Heart left ventricle (tissue), 16 donors: ENCODE data around the gene ERBB4. TPM values are rescaled to one million over a fixed set of nuclear protein-coding genes. Genes with fewer than 3 reads are reported as not detected.

Experiments
- ATAC-seq, 4 donors: fragments of 200-7000 bp; cut with Tn5 transposase; one replicate each; pipeline ENCODE4 v1.9.1; 2020 to 2022; ENCODE audit warnings: moderate library complexity in 4 of 4, mild to moderate bottlenecking in 3 of 4, moderate number of reproducible peaks in 1 of 4
- DNase-seq, 5 donors: peaks; one replicate each; pipeline ENCODE4 v3.0.0-alpha.2; 2020
- H3K27ac ChIP-seq, 12 donors: fragments of 200-600 bp; sonication (generic) in 4 of 12; one replicate each; pipeline versions ENCODE4 v1.5.0 to v1.8.0; 2016 to 2022; ENCODE audit warnings: mild to moderate bottlenecking in 2 of 12
- H3K27me3 ChIP-seq, 9 donors: fragments of 200-600 bp; sonication (generic) in 2 of 9; one replicate each; pipeline versions ENCODE4 v1.5.1 to v1.8.0; 2016 to 2022; ENCODE audit warnings: mild to moderate bottlenecking in 3 of 9
- H3K36me3 ChIP-seq, 9 donors: fragments of 200-600 bp; sonication (generic) in 2 of 9; one replicate each; pipeline versions ENCODE4 v1.5.0 to v1.8.0; 2018 to 2022; ENCODE audit warnings: mild to moderate bottlenecking in 2 of 9
- H3K4me1 ChIP-seq, 12 donors: fragments of 200-600 bp; sonication (generic) in 4 of 12; one replicate each; pipeline versions ENCODE4 v1.5.0 to v1.8.0; 2016 to 2022; ENCODE audit warnings: mild to moderate bottlenecking in 3 of 12
- H3K4me3 ChIP-seq, 12 donors: fragments of 200-600 bp; sonication (generic) in 4 of 12; one replicate each; pipeline versions ENCODE4 v1.5.0 to v1.8.0; 2017 to 2022; ENCODE audit warnings: mild to moderate bottlenecking in 9 of 12, moderate library complexity in 4 of 12
- H3K9me3 ChIP-seq, 12 donors: fragments of 200-600 bp; sonication (generic) in 4 of 12; one replicate each; pipeline versions ENCODE4 v1.5.0 to v1.8.0; 2016 to 2022; ENCODE audit warnings: mild to moderate bottlenecking in 1 of 12
- CTCF ChIP-seq, 12 donors: fragments of 200-600 bp; sonication (generic) in 4 of 12; IDR thresholded peaks; one replicate each; pipeline versions ENCODE4 v1.5.0 to v1.8.0; 2018 to 2022; ENCODE audit warnings: antibody characterized with exemption in 12 of 12, mild to moderate bottlenecking in 5 of 12
- POLR2A ChIP-seq, 2 donors: fragments of 450-650 bp; IDR thresholded peaks; one replicate each; pipeline ENCODE4 v1.6.1; 2017; ENCODE audit warnings: antibody characterized with exemption in 2 of 2, mild to moderate bottlenecking in 2 of 2, moderate library complexity in 2 of 2
- WGBS, 4 donors: extraction: QIAGEN DNeasy Blood & Tissue Kit in 2 of 4; methylation state at CpG; one replicate each; pipeline versions ENCODE4 v1.1.5 to v1.1.7; 2013 to 2018; 5-methylcytosine and 5-hydroxymethylcytosine counted together
- intact Hi-C, 10 donors: fragments of 100-400 bp; cut with DNase I; formaldehyde crosslinking; loops; one replicate each; pipeline versions ENCODE4 v1.11.1 to v1.14.2; 2022
- polyA plus RNA-seq, 2 donors: library from polyadenylated mRNA; stranded (reverse); fragments of 200-250 nt; gene quantifications; one replicate each; pipeline ENCODE4 v1.2.3, GENCODE V29; 2013
- total RNA-seq, 9 donors: library from RNA; depleted of rRNA in 2 of 9; stranded (reverse); fragments of >200 nt in 2 of 9; fragmentation: NEBNext Ultra II Directional in 3 of 9; extraction: Animal tissue kit (Norgen Biotek cat#: 25700) in 3 of 9; gene quantifications; one replicate each; pipeline versions ENCODE4 v1.1.0 to v1.2.4, GENCODE V29; 2016 to 2023
- donor health status: ischemic (EF 13 %, LVEDD 7.1; RV severe dilation, severe dysfunction).
- donor health status: healthy with polysubstance abuse.
- donor health status: DM: no; HTN: yes; CAD: no.
- donor health status: DM: no; HTN: no; CAD: no.
- donor health status: ischemic (EF 25% LVEDD 6.9; RV normal size, moderate dysfunction).
- donor health status: ischemic (EF 25% LVEDD 5.7; RV mildly dilated, moderate dysfunction).
- donor health status: healthy.
- donor health status: DM: yes; HTN: yes; CAD: no.
- donor health status: ischemic (EF 35%, LVEDD 5.7; RV mildly dilated, moderate dysfunction).
- donor health status: nonischemic (EF 11% LVEDD 7.7; RV severe dilation, severe dysfunction).
- donor health status: DM: yes; HTN: yes; CAD: no.
- donor health status: PGD.
- donor health status: ischemic (EF 29% LVEDD 5.4; RV normal size, mild dysfunction).
- donor health status: nonischemic (EF 23%, LVEDD 6.1; RV moderate dilation, normal function).

The ERBB4 gene
- total and polyA plus RNA-seq, 11 donors: 1.3 to 29.5 (median 11.7) TPM

DNA sequence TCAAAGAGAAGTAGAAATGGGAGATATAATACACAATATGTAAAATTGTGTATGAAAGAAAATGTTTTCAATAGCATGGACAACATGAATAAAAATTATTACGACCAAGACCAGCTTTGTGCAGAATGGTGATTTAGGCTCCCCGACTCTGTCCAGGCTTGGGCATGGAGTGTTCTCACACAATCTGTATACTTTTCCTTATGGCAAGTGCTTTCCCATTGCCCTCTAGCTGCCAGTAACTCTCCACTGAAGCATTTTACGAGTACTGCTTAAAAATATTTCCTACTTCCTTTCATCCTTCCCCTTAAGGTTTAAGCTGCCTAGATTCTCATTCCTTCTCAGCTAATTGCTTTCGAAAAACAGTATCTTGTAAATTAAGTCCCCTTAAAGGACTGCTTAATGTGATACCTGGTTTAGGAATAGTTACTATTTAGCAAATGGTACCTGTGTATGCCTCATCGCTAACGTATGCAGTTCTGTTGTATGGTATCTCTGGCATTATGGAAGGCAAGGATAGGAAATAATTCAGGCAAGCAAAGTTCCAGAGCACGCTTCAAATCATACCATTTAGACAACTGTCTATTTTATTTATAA, 714.6 kb downstream of the ERBB4 start:
- TF ChIP-seq CTCF (IDR thresholded peaks at IDR 0.05): no peak
- TF ChIP-seq POLR2A (IDR thresholded peaks at IDR 0.05): no peak
- no peaks in the 10 kb centered on the region for H3K36me3 ChIP-seq
- no peak for DNase-seq
- ATAC-seq: no peak
- H3K4me3 ChIP-seq: no peak overlapping the region
- WGBS, 4 donors: 70 to 80% (median 77%) methylated on average over 7 of the region's 7 CpGs
- no peak overlapping the region for H3K27ac ChIP-seq
- H3K9me3 ChIP-seq: peaks cover 0 to 16% (median 2%) of the 10 kb centered on the region in 12 donors
- no peaks in the 10 kb centered on the region for H3K27me3 ChIP-seq
- intact Hi-C loops: no loop called here
- no peaks in the 10 kb centered on the region for H3K4me1 ChIP-seq

DNA sequence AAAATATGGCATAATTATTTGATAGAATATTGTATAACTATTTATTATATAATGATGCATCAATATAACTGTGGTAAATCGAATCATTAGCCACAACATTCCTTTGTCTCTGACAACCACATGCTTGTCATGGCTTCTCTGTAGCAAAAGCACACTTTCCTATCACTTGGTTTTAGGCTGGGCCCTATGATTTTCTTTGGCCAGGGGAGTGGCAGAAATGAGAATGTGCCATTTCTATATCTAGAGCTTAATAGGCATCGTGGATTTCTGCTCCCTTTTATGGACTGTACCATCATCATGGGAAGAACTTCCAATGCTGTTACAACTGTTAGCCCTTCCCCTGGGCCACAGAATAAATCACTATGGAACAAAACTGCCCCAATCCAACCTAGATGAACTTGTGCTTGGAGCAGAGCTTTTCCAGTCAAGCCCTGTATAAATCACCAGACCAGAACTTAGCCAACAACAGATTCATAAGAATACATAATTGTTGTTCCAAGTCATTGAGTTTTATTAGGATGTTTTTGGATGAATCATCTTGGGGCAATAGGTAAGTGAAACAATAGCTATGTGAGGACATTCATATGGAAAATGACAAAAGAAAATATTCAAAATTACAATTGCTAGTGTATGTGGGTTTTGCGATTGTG, 715.8 kb downstream of the ERBB4 start:
- TF ChIP-seq CTCF (IDR thresholded peaks at IDR 0.05) (no peak), POLR2A (IDR thresholded peaks at IDR 0.05) (no peak)
- H3K4me1 ChIP-seq: no peaks in the 10 kb centered on the region
- no peaks in the 10 kb centered on the region for H3K36me3 ChIP-seq
- no peaks in the 10 kb centered on the region for H3K27me3 ChIP-seq
- H3K9me3 ChIP-seq: peaks cover 0 to 16% (median 2%) of the 10 kb centered on the region in 12 donors
- no peak overlapping the region for H3K4me3 ChIP-seq
- no peak overlapping the region for H3K27ac ChIP-seq
- 70 to 91% (median 74%) methylated on average over 3 of the region's 3 CpGs for whole genome bisulfite sequencing, 4 donors
- ATAC-seq (no peak), DNase-seq (no peak)
- intact Hi-C loops: no loop called here

DNA sequence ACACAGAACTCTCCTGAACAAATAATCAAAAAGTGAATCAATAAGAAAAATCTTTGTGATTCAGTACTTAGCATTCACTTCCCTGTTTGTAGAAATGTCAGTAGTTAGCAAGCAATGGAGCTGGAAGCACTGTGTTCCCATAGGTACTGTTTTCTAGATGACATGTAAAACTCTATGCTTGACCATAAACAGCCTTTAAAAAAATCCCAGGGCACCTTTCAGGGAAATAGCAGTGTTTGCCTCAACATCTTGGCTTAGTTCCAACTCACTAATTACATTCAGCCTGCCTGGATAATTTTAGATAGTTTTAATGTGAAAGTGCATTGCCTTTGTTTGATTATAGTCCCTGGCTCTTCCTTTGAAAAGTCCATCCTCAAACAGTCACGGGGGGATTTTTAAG, 721.8 kb downstream of the ERBB4 start:
- DNase-seq (no peak), ATAC-seq (no peak)
- H3K4me3 ChIP-seq: no peak overlapping the region
- H3K9me3 ChIP-seq: peaks cover 0 to 12% (median 2%) of the 10 kb centered on the region in 12 donors
- WGBS, 4 donors: 50 to 66% (median 61%) methylated on average over 1 of the region's 1 CpG
- no peaks in the 10 kb centered on the region for H3K36me3 ChIP-seq
- no peaks in the 10 kb centered on the region for H3K4me1 ChIP-seq
- TF ChIP-seq CTCF (IDR thresholded peaks at IDR 0.05): no peak
- intact Hi-C loops: no loop called here
- H3K27me3 ChIP-seq: no peaks in the 10 kb centered on the region
- no peak overlapping the region for H3K27ac ChIP-seq

DNA sequence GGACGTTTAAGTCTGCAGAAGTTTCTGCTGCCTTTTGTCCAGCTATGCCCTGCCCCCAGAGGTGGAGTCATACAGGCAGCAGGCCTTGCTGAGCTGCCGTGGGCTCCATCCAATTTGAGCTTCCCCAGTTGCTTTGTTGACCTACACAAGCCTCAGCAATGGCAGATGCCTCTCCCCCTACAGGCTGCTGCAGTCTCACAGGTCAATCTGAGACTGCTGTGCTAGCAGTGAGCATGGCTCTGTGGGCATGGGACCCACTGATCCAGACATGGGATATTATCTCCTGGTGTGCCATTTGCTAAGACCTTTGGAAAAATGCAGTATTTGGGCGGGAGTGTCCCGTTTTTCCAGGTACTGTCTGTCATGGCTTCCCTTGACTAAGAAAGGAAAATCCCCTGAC, 726.0 kb downstream of the ERBB4 start:
- Histone ChIP-seq H3K4me3 (no peak overlapping the region), H3K36me3 (no peaks in the 10 kb centered on the region), H3K9me3 (no peaks in the 10 kb centered on the region), H3K4me1 (no peaks in the 10 kb centered on the region), H3K27me3 (no peaks in the 10 kb centered on the region), H3K27ac (no peak overlapping the region)
- TF ChIP-seq CTCF (IDR thresholded peaks at IDR 0.05) (no peak), POLR2A (IDR thresholded peaks at IDR 0.05) (no peak)
- intact Hi-C loops: no loop called here
- no peak for ATAC-seq
- peak in 1 of 5 donors; percentile 15 for DNase-seq
- WGBS, 4 donors: 68 to 79% (median 71%) methylated on average over 3 to 4 of the region's 4 CpGs
